GM12801 (cell line): ENCODE data around the gene SLC16A7.

Experiments used
- TF ChIP-seq, protein P1 (sequence below): IDR thresholded peaks from one replicate; pipeline ENCODE4 v1.5.1; 2011; ENCODE audit warnings: control low read depth; ENCODE audit not compliant: insufficient read length; ENCODE audit errors: extremely low read depth

Gene SLC16A7

DNA sequence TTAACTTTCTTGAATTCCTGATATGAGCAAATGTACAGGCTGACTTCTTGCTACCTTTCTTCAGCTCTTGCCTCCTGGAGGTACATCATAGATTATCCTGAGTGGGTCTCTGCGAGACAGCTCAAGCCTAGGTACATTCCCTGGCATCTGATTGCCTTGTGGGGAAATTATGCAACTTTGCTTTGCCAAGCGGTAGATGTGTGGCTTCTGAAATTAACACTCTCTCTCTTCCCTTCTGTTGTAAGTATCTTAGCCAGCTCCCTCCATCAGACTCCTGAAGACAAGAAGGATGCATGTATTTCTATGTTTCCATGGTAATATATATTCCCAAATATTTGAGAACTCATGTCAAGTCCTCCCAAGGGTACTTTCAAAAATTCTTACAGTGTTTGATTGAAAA is 16.2 kb upstream of the SLC16A7 start:
- TF ChIP-seq, protein P1, sequence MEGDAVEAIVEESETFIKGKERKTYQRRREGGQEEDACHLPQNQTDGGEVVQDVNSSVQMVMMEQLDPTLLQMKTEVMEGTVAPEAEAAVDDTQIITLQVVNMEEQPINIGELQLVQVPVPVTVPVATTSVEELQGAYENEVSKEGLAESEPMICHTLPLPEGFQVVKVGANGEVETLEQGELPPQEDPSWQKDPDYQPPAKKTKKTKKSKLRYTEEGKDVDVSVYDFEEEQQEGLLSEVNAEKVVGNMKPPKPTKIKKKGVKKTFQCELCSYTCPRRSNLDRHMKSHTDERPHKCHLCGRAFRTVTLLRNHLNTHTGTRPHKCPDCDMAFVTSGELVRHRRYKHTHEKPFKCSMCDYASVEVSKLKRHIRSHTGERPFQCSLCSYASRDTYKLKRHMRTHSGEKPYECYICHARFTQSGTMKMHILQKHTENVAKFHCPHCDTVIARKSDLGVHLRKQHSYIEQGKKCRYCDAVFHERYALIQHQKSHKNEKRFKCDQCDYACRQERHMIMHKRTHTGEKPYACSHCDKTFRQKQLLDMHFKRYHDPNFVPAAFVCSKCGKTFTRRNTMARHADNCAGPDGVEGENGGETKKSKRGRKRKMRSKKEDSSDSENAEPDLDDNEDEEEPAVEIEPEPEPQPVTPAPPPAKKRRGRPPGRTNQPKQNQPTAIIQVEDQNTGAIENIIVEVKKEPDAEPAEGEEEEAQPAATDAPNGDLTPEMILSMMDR, result no peak

DNA sequence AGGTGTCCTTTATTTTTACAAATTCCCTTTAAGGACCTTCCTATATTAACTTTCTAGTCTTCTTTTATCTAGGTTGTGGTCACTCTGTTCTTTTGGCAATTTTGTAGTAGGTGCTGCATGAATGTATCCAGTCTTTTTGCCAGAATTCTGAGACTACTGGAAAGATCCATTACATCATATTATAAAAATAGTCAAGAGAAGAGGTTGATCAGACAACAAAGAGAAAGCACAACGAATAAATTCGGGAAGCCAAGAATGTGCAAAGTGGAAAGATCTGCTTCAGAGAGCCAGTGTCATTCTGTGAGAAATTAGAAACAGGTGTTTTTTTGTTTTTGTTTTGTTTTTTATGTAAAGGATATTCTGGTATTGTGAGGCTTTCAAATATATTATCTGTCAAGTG is 15.8 kb upstream of the SLC16A7 start:
- TF ChIP-seq, protein P1, result no peak

DNA sequence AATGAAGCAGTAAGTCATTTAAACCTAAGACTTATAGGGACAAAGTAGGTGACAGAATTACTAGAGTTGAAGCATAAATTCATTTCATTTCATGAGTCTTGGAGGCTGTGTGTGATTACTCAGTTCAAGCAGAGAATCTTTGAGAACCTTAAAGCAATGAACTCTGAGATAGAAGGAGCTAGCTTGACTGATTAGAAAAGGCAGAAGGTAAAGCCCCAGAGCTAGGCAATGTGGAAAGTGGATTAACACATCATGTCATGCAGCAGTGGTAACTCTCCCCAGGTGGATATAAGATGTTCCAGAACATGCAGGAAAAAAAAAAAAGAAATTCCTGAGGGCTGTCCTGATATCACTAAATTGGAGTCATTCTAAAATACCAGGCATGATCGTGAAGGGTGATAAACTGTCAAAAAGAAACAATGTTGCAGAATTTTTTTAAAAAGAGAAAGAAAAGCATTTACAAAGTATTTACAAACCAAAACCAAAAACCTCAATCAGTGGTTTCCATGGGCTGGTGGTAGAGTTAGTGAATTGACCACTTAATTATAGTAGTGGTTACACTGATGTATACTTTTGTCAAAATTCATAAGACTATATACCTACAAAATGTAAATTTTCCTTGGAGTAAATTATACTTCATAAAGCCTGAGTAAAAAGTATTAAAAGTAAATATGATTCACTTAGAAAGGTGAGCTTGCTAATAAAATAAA is 12.7 kb upstream of the SLC16A7 start:
- TF ChIP-seq, protein P1, result no peak

DNA sequence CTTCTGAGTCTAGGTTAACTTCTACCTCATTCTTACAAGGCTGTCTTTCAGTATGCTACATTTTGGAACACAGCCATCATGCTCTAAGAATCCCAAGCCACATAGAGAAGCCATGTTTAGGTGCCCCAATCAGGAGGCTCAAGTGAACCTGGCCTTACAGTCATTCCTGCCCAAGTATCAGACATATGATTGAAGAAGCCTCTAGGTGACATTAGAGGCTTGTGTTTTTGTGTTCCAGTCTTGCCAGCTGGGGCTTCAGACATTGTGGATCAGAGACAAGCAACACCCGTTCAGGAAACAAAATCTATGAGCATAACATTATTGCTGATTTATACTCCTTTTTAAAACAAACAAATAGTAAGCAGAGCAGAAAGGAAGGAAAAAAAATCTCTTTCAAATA is 8.1 kb upstream of the SLC16A7 start:
- TF ChIP-seq, protein P1, result no peak

DNA sequence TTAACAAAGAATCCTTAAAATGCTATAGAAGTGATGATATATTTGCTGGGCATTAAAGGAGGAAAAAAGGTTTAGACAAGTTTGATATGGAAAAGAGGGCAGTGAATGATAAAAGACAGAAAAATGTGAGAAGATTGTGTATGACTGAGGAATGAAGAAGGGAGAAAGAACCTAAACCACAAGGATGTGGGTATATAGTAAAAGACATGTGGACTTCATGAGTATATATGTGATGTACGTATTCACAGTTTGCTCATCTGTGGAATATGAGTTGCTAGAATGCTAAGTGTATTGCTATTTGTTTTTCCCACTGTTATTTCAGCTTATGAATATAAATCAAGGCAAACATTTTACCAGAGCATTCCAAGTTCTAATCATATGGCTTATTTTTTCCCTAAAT is 2.1 kb upstream of the SLC16A7 start:
- TF ChIP-seq, protein P1, result no peak

DNA sequence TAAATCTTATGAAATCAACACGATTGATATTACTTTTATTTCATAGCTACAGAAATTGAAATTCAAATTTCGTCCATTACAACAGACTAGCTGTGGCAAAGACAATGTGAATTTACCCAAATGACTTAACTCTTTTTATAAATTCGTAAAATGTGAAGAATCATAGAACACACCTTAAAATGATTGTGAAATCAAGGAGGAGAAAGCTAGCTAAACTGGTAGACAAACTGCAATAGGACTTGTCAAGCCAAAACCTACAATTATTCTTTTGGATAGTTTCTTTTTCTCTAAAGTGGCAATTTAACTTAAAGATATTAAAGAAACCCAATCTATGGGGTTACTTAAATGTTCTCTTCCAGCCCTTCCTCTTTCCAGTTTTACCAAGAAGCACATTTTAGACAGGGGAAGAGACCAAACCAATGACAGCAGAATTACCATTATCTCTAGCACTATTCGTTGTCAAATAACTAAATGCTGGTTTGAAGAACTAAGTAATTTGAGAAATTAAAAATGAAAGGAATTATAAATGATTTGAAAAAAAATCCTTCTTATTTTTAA is 807 bp upstream of the SLC16A7 start:
- TF ChIP-seq, protein P1, result no peak

DNA sequence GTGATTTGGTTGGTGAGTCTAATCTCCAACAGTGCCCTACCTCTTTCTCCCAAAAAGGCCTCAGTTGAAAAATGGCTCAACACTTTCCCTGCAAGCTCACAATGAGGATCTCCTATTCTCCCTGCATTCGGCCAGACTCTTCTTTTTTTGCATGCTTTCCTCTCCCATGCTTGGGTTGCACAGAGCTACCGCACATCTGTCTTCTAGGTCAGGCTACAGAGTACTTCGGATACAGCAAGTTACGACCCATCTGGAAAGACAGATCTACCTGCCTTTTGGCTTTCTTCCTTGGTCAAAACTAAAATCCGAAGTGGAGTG is 305 bp upstream of the SLC16A7 start:
- TF ChIP-seq, protein P1, result no peak
